Effector CD4-positive, alpha-beta T cell (primary cell): Measurements from ENCODE around the gene COPZ1.
A peak's percentile ranks its signal among the peaks of the same experiment; 100 is the strongest.

Experiments used
- DNase-seq: peaks from one replicate; pipeline ENCODE4 v3.0.0-alpha.2; 2020

The COPZ1 gene

DNA sequence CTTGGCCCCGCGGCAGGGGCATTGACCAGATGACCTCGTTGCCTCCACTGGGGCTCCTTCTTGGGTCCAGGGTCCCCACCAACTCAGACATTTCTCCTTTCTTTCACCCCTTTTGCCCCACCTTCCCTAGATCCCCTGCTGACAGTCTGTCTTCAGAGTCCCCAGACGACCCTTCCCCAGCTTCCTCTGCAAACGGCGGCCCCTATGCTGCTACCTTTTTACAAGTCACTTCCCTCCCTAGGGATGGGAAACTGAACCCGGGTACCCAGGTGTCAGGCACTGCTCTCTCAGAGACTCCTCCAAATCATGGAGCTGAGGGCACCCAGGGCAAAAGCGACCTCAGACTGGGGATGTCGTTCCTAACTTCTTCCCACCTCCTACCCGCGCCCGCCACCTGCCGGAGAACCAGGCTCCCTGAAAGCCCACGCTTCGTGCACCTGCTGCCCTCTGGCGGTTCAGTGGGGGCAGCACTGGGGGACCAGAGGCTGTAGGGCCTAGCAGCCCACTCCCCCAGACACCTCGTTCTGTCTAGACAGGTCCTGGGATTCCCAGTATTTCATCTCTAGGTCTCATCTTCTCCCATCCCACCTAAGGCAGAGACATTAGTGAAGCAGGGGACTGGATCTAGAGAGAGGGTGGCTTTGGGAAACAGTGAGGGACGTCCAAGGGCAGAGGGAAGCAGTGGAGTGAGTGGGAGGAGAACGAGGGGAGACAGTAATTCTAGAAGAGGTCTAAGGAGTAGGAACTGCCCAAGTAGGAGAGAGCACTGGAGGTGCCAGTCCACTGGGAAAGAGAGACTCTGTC, 54.7 kb downstream of the COPZ1 start:
- peak; percentile 88 for DNase-seq

DNA sequence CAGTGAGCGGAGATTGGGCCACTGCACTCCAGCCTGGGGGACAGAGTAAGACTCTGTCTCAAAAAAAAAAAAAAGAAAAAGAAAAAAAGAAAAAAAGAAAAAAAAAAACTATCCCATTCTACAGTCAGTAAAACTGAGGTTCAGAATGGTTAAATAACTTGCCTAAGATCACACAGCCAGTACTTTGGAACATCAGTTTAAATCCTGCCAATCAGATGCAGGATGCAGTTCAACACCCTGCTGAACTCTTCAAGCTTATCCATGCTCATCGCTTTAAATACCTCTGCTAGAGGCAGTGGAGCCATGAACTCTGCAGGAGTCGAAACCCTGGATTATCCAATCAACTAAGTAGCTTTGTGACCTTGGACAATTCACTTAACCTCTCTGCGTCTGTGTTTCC, 56.2 kb downstream of the COPZ1 start:
- DNase-seq: no peak

DNA sequence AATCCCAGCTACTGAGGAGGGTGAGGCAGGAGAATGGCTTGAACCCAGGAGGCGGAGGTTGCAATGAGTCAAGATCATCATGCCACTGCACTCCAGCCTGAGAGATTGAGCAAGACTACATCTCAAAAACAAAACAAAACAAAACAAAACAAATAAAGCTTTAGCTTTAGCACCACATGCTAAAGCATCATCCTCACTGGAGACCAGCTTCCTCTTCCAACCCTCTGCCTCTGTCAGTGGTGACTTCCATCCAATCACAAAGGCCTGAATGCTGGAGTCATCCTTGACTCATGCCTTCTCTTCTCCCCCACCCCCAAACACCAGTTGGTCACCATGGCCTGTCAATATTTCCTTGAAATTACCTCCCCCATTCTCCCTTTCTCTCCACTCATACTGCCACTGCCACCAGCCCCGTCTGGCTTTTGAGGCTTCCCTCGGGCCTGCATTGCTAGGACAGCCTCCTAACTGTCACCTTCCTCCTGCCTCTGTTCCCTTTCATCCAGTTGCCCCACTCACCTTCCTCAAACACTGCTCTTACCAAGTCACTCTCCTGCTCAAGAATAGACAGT, 58.2 kb downstream of the COPZ1 start:
- no peak for DNase-seq

DNA sequence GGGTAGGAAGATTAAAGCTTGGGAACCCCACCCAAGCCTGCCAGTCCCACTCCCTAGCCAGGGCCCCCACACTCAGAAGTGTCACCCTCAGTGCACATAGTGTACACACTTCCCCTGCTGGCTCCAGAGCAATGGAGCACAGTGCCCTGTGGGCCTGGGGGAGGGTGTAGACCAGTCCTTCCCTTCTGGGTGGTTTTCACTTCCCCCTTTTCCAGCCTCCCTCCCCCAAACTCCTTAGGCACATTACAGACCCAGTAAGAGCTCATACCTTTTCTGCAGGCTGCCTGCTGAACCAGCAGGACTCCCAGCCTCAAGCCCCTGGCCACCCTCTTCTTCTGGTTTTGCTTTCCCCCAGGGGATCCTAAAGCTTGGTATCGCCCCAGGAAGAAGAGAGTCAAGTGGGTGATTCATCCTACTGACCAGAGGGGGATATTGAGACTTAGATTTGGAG, 59.7 kb downstream of the COPZ1 start, which contains the start of gene ZNF385A:
ZNF385A (minus strand) TSS at position 143 of the 451 bp plus-strand sequence. CDS start 219 bp downstream, outside the sequence.
- no peak for DNase-seq

DNA sequence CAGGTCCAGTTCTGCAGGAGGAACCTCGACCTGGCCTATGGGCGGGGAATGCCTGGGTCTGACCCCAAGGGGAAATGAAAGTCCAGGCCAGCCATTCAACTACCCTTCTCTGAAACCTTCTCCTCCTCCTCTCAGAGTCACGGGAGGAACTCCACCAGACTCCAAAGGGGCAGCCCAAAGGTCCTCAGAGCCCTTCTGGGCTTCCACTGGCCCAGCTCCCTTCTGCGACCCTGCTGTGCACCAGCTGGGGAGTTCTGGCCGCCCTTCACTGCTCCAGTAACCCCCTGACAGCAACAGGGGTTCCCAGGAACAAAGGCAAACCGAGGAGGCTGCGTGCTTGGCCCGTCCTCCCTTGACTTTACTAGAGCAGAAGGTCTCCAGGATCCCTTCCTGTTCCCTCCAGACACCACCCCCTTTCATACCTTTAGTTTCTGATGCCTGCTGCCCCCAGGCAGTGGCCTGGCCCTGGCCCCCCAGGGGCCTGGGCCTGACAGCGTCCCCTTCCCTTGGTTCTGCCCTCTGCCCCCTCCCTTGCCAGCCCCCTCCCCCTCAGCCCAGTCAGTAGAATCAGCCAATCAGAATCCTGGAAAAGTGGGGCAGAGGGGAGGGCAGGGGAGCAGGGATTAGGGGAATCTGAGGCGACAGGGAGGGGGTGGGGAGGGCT, 60.5 kb downstream of the COPZ1 start:
- no peak for DNase-seq

DNA sequence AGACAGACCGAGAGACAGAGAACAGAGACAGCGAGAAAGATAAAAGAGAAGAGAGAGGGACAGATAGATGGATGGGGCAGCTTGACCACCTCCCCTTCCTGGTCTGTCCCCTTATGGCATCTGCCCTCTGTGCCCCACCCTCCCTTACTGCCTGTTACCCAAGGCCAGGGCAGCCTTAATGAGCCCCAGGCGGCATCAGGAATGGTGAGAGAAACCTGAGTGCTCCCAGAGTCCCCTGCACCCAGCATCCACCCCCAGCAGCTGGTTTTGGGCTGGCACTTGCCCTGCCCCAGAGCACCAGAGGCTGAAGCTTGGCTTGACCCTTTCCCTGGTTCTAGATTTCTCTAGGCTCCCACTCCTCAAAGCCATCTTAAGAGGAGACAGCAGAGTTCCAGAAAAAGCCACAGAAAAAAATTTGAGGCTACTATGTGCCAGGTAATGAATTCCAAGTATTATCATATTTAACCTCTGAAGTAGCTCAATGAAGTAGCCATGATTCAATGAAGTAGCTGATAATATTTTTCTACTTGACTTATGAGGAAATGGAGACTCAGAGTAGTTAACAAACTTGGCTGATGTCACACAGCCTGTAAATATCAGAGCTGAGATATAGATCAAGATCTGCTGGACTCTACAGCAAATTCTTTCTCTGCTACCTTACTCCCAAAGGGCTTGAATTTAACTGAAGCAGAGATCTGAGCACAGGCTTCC, 61.6 kb downstream of the COPZ1 start:
- no peak for DNase-seq

DNA sequence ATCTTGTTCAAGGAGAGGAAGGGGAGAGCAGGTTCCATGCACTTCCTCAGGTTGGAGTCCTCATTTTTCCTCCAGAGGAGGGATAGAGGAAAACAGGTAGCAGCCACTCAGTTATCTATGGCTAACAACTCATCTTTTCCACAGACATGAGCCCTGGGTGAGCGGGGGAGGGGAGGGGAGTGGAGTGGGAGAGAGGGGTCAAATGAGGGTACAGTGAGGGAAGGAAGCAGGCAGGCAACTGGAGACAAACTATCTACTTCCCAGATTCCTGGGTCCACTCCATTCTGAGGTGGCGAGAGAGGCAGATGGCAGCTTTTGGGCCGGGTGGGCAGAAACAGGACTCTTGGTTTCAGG, 62.2 kb downstream of the COPZ1 start:
- DNase-seq: no peak

DNA sequence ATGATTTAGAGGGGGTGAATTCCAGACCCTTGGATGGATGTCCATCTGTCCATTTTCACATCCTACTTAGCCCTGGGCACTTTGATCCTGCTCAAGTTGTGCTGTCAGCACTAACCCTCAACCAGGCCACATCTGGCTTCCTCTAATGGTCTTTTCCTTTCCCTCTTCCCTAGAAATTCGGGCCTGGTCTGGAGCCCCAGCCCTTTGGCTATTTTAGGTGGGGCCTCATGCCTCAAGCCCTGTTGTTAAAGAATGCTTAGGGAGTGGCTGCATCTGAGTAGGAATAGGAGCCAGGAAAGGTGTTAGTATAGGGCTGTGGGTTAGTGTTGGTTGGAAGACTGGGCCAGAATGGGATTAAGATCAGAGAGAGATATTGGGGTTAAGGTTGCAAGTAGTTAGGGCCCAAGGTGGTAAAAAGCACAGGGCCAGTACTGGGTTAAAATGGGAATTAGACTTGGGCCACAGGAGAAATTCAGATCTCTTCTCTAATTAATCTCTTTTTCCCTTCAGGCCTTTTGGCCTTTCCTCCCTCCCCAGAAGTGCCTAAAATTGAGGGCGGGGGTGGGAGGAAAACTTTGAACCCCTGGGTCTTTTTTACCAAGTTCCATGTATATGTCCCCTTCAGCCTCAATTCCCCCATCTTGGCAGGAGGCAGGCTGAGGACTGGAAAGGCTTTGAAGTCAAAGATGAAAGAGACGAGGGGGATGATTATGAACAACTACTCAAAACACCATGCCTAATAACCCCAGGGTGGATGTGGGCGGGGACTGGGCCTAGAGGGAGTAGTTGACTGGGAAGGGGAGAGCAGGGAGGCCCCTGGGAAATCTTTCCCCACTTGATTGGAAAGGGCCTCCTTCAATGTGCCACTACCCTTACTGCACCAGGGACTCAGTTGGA, 63.6 kb downstream of the COPZ1 start:
- no peak for DNase-seq

DNA sequence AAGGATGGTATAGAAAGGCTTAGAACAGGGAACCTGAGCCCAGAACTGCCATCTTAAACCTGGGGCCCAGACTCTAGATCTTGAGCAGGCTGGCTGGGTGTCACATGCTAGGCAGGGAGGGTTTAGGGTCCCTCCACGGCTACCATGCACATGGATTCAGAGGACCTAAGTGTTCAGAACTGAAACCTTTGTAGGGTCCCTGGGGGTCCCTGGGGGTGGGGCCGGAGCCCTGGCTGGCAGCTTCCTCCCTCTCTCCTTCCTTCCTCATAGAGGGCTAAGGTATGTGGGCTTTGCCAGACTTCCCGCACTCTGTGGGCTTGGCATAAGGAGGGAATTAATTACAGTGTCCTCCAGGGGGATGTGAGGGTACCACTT, 64.2 kb downstream of the COPZ1 start:
- no peak for DNase-seq

DNA sequence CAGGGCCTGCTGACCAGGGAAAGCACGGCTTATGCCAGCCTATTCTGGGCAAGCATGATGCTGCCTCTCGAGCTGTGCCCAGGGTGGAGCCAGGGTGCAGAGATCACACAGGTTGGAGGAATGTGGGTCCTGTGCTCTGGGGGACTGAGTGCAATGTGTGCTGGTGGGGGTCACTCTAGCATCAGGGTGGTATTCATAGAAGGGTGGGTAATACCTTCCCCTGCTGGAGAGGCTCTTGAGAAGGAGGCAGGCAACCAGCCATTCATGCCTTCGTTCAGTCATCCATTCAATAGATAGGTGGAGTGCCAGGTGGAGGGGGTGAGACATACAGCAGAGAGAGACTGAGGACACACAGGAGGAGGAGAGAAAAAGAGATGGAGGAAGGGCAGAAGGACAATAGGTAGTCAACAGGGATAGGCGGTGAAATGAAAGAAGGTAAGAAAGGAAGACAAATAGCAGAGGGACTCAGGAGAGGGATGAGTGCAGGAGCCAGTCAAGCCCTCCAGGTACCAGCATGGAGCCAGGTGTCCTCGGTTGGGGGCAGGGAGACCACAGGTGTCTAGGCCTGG, 64.8 kb downstream of the COPZ1 start:
- DNase-seq: no peak

DNA sequence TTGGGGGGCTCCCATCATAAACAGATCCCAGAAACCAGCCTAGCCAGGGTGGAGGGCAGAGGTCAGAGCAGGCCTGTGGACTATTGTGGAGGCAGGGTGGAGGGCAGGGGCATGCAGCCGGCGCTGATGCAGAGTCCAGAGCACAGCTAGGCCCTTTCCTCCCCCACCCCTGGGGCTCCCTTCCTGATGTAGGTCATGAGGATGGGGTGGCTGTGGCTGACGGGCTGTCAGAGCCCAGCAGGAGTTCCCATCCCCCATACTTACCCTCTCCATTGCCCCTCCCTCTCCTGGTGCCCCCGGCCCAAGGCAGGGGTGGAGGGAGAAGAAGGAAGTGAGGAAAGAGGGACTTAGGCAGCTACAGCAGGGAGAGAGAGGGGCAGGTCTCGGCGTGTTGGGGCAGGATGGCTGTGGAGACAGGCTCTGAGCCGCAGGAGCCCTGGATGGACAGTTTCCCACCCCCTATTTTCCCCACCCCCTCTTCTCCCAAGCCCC, 65.3 kb downstream of the COPZ1 start:
- DNase-seq: no peak

DNA sequence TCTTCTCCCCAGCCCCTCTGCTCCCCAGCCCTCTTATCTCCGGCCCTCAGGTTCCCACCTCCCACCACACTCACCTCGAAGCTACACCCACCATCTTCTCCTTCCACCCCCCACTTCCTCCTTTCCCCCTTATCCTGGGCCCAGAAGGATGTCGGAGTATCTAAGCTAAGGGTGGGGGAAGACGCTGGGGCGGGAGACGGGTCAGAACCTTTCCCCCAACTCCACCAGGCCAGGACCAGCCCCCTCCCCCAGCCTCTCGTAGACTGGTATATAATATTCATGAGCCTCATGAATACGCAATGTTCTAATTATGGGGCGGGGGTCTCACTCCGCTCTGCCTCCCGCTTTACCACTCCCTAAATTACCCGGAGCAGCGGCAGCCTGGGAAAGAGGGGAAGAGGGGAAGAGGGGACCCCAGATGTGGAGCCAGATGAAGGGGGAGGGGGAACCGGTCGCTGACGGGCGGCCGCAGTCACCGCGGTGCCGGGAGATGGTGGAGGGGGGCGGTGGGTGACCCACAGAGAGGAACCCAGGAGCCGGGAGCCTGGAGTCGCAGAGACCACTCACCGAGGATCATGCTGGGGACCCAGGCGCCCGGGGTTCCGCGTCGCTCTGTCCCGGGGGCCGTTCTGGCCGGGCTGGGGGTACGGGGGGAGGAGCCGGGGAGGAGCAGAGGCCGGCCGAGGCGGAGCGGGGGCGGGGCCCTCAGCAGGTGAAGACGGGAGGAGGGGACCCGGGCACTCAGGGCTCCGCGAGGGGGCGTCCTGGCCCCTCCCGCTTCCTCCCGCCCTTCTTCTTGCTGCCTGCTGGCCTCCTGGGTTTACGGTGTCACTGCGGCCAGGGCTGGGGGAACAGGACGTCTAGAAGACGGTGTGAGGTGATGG, 66.0 kb downstream of the COPZ1 start:
- DNase-seq: peak; percentile 66

DNA sequence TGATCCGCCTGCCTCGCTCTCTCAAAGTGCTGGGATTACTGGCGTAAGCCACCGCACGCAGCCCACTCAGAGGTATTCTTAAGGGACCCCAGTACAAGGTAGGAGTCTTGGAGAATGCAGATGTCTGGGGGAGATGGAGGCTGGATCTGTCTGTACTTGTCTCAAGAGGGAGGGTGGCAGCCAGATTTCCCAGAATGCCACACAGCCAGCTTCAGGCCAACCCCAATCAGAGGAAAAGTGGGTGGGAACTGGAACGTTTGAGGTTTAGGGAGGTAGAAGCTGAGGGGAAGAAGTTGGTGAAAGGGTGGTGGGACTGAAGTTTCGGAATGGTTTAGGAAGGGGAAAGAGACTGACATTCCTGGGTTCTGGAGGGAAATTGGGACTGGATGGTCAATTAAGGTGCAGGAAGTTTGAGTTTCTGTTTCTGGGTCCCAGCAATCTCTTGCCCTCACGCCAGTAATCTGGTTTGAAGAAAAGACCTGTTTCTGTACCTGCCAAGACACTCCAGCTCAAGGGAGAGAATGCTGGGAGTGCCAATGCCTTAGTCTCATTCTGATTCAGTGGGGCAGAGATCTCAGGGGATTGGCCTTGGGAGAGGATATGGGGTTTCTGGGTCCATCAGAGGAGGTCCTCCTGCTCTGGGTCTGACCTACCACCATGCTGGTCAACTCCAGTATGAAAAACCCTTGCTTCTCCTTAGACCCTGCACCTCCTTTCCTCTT, 67.7 kb downstream of the COPZ1 start:
- no peak for DNase-seq

DNA sequence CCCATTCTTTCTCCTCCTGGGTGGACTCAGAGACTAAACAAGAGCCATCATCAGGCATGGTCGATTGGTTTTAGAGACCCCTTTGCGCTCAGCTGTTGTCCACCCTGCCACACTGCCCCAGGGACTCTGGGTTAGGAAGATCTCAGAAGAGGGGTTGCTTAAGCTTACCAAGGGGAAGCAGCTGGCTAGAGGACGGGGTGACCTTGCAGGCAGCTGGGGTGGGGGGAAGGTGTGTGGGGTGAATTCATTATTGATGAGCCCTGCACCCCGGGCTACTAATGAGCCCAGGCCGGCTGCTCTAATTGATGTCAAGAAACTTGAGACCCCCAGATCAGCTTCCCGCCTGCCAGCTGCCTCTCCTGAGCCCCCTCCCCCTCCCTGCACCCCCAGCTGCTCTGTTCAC, 68.3 kb downstream of the COPZ1 start:
- DNase-seq: no peak

DNA sequence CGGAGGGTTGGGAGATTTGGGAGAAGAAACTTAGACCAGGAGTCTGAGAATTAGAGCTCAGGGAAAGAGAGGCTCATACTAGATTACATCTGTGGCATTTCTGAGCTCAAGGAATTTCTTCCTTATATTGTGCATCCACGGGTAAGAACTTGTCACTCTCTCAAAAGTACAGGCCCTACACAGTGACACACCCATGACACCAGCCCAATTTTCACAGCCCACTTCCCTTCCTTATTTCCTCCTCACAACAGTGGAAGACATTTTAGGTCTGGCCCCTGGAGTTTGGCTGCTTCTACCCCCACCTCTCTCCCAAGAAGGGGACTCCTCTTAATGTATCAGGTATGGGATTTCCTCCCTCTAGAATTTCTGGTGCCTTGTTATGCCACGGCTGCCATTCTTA, 68.8 kb downstream of the COPZ1 start:
- DNase-seq: no peak

DNA sequence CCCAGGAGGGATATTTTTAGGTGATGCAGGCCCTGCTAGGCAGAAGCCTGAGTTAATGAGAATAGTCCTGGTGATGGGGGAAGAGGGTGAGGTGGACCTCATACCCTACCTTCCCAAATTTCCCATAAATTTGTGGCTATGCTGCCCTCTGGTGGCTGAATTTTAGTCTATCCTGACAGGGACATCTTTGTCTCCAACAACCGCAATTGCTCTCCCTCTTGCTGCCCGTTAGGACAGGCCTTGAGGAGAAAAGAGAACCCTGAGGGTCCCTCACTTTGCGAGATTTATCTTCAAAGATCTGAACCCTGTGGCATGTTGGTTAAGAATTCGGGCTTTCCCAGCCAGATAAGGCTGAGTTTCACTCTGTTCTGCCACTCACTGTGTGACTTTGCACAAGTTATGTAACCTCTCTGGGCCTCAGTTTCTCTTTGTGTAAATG, 69.4 kb downstream of the COPZ1 start:
- DNase-seq: peak; percentile 31

DNA sequence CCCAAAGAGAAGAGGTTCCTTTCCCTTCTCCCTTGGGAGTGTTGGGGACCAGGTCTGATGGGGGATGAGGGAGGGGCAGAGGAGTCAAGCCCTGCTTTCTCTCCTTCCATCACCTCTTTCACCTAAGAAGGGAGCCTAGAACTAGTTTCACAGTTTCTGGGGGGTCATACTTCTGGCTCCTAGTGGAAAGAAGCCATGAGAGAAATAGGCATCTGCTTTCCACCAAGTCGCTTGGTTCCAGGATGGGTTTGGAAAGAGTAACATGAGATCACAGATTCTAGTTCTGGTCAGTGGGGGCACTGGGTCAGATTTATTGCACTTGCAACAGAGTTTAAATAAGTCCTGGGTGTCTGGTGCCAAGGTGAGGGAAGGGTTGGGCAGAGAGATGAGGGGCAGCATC, 70.1 kb downstream of the COPZ1 start:
- no peak for DNase-seq

DNA sequence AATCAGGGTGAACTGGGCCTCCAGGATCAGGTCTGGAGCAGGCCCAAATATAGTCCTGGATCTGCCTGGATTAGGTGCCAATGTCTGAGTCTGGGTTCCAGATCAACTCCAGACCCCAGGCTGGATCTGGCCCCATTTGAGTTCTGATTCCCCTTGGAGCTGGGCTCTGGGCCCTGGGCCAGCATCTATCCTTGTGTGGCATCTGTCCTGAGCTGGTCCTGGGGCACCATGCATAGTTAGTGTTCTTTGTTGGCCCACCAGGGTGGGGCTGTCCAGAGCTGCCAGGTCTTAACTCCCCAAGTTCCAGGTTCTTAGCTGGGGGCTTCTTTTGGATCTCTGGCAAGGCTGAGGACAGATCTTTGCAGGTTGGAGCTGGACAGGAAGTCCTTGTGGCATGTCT, 70.6 kb downstream of the COPZ1 start:
- DNase-seq: no peak

DNA sequence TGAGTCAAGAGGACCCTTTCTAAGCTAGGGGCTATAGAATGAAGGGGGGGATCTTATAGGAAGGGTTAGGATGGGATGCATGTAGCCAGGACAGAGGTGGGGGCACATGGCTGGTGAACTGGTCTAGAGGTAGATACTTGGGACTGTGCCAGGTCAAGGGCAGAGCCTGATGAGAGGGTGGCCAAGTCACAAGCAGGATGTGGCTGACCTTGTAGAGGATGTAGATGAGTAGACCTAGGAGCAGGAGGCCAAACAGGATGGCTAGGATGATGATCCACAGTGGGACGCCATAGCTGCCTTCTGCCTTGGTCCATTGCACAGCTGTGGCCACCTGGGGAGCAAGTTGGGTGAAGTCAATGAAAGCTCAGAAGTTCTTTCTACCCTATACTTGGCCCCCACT, 72.2 kb downstream of the COPZ1 start:
- DNase-seq: no peak

DNA sequence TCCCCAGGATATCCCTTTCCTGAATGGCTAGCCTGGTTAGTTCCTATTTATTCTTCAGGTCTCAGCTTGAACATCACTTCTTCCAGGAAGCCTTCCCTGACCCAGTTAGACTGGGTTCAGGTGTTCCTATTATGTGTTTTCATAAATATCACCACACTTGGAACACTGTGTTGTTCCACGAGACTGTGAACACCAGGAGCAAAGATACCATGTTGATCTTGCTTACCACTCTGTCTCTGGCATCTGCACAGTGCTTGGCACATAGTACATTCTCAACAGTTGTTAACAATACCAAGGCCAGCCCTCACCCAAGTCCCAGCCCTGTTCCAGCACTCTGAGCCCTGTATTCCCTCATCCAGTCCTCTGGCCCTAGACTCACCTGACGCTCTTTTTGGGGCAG, 73.3 kb downstream of the COPZ1 start:
- DNase-seq: no peak
